MCF 10A (cell line): Measurements from ENCODE around the gene CPPED1. TPM values are rescaled to one million over a fixed set of nuclear protein-coding genes. Genes with fewer than 3 reads are reported as not detected.

Experiments
- BruUV-seq: library from RNA; stranded (reverse); fragments of 400-500 nt; replicated peaks from 2 replicates; lab custom pipeline; 2021; lab: Mats Ljungman, UMichigan
- CTCF ChIA-PET: fragments of 300-600 bp; sonication (Branson Sonifier 250); formaldehyde crosslinking; extraction: SDS; loops from one replicate; lab custom pipeline; 2021; ENCODE audit warnings: antibody characterized with exemption, inconsistent platforms; lab: Yijun Ruan, JAX
- POLR2A ChIA-PET: fragments of 300-600, 350-650 bp; sonication (Branson Sonifier 250); formaldehyde crosslinking; extraction: SDS; loops from one replicate; lab custom pipeline; 2020; ENCODE audit warnings: antibody characterized with exemption, inconsistent platforms; lab: Yijun Ruan, JAX
- DNase-seq: peaks from one replicate; pipeline ENCODE4 v3.0.0-alpha.2; 2018; ENCODE audit not compliant: unreplicated experiment
- H3K27ac Mint-ChIP-seq: one replicate; pipeline ENCODE4 v1.8.0; 2022; ENCODE audit warnings: mild to moderate bottlenecking, low read depth, mixed read lengths; ENCODE audit not compliant: unreplicated experiment
- H3K27me3 Mint-ChIP-seq: one replicate; pipeline ENCODE4 v1.8.0; 2022; ENCODE audit warnings: mixed read lengths; ENCODE audit not compliant: insufficient read depth, unreplicated experiment
- H3K36me3 Mint-ChIP-seq: one replicate; pipeline ENCODE4 v1.8.0; 2022; ENCODE audit warnings: mild to moderate bottlenecking, moderate library complexity, mixed read lengths; ENCODE audit not compliant: insufficient read depth, unreplicated experiment
- H3K4me1 Mint-ChIP-seq: one replicate; pipeline ENCODE4 v1.8.0; 2022; ENCODE audit warnings: mixed read lengths; ENCODE audit not compliant: insufficient read depth, unreplicated experiment
- H3K4me3 Mint-ChIP-seq: one replicate; pipeline ENCODE4 v1.8.0; 2022; ENCODE audit warnings: mild to moderate bottlenecking, moderate library complexity, mixed read lengths; ENCODE audit not compliant: unreplicated experiment
- H3K9me3 Mint-ChIP-seq: one replicate; pipeline ENCODE4 v1.8.0; 2022; ENCODE audit warnings: mixed read lengths; ENCODE audit not compliant: unreplicated experiment
- CTCF ChIP-seq: fragments of 200-600 bp; IDR thresholded peaks from one replicate; pipeline ENCODE4 v1.8.0; 2022; ENCODE audit warnings: antibody characterized with exemption, mild to moderate bottlenecking; ENCODE audit not compliant: unreplicated experiment
- intact Hi-C: fragments of 100-400 bp; cut with micrococcal nuclease; formaldehyde crosslinking; loops from 2 replicates; pipeline ENCODE4 v1.14.1; 2022
- total RNA-seq: library from RNA; stranded (reverse); gene quantifications from 2 replicates; pipeline ENCODE4 v1.2.3, GENCODE V29; 2022

CPPED1 gene
- total RNA-seq, 1 experiment from 2014 or later: 13.8 TPM

GRCh38 chr16:12723681-12724080, 80.0 kb downstream of the CPPED1 start:
- DNase-seq: no peak
- Mint-ChIP-seq H3K27ac (peak overlapping the region; percentile 57), H3K36me3 (no peaks in the 10 kb centered on the region), H3K4me3 (no peak overlapping the region), H3K27me3 (no peaks in the 10 kb centered on the region), H3K9me3 (no peaks in the 10 kb centered on the region), H3K4me1 (peaks cover 4% of the 10 kb centered on the region)
- POLR2A ChIA-PET: no interaction called here
- CTCF ChIA-PET: no interaction called here
- intact Hi-C loops: no loop called here
- no TSS peak for BruUV-seq
- no peak for TF ChIP-seq CTCF

GRCh38 chr16:12721841-12722421, 81.8 kb downstream of the CPPED1 start:
- peaks cover 4% of the 10 kb centered on the region for H3K4me1 Mint-ChIP-seq
- DNase-seq: no peak
- H3K9me3 Mint-ChIP-seq: no peaks in the 10 kb centered on the region
- no peak overlapping the region for H3K4me3 Mint-ChIP-seq
- H3K36me3 Mint-ChIP-seq: no peaks in the 10 kb centered on the region
- BruUV-seq: no TSS peak
- POLR2A ChIA-PET: no interaction called here
- no peak for TF ChIP-seq CTCF
- intact Hi-C loops: no loop called here
- H3K27ac Mint-ChIP-seq: no peak overlapping the region
- CTCF ChIA-PET: no interaction called here
- H3K27me3 Mint-ChIP-seq: no peaks in the 10 kb centered on the region

DNA sequence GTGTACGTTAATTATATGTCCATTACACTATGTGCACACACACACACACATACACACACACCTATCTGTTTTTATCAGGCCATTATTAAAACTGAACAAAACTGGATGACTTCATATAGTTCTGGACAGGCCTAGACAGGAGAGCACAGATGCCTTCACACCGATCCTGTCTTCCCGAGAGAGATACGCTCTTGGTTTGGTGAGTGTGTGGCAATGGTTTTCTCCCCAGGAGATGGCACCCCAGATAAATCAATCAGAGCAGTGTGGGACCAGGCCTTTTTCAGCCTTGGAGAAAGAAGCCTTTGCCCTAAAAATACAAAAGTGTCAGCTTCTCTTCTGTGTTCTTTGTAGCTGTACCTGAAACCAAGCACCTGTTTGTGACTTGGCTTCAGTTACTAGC, 83.7 kb downstream of the CPPED1 start:
- intact Hi-C loops: no loop called here
- TF ChIP-seq CTCF: no peak
- Mint-ChIP-seq H3K36me3 (no peaks in the 10 kb centered on the region), H3K4me1 (peaks cover 4% of the 10 kb centered on the region), H3K4me3 (no peak overlapping the region), H3K27me3 (no peaks in the 10 kb centered on the region), H3K27ac (no peak overlapping the region), H3K9me3 (no peaks in the 10 kb centered on the region)
- POLR2A ChIA-PET: no interaction called here
- no TSS peak for BruUV-seq
- DNase-seq: no peak
- CTCF ChIA-PET: no interaction called here

- Mint-ChIP-seq H3K9me3 (no peaks in the 10 kb centered on the region), H3K27ac (no peak overlapping the region), H3K27me3 (no peaks in the 10 kb centered on the region), H3K4me1 (no peaks in the 10 kb centered on the region), H3K4me3 (no peak overlapping the region), H3K36me3 (no peaks in the 10 kb centered on the region)
- BruUV-seq: no TSS peak
- no peak for TF ChIP-seq CTCF
- intact Hi-C loops: no loop called here
- POLR2A ChIA-PET: no interaction called here
- CTCF ChIA-PET: no interaction called here
- no peak for DNase-seq
Observed at GRCh38 chr16:12716658-12717057, 87.0 kb downstream of the CPPED1 start.
